Hematopoietic multipotent progenitor cell treated with erythropoietin and hydrocortisone succinate and interleukin-3 and kit ligand, for 8 days (in vitro differentiated cells): ENCODE data around the gene TCF4.
"Not testable (repeated sequence)": the region's sequence is repeated elsewhere in the genome, so short reads cannot be mapped to it uniquely, and the experiment has no call there.

ENCODE experiments used
- DNase-seq: peaks from one replicate; pipeline ENCODE4 v3.0.0-alpha.2; 2015

Gene TCF4

GRCh38 chr18:55500316-55501086 lies 87.5 kb downstream of the TCF4 start:
- no peak for DNase-seq

DNA sequence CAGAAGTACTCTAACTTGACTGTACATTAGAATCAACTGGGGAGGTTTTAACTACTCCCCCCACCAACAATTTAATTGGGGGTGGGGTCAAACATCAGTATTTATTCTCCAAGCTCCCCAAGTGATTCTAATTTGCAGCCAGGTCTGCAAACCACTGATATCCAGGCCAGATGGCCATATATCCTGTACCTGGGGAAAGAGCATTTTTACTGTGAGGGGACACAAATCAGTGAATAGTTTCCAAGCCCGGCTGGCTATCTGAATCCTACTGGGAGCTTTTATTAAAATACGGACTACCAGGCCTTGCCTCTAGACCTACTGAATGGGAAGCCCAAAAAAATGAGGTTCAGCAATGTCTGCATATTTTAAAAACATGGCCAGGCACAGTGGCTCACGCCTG lies 88.5 kb downstream of the TCF4 start:
- no peak for DNase-seq

GRCh38 chr18:55497825-55498403 lies 90.1 kb downstream of the TCF4 start:
- no peak for DNase-seq

DNA sequence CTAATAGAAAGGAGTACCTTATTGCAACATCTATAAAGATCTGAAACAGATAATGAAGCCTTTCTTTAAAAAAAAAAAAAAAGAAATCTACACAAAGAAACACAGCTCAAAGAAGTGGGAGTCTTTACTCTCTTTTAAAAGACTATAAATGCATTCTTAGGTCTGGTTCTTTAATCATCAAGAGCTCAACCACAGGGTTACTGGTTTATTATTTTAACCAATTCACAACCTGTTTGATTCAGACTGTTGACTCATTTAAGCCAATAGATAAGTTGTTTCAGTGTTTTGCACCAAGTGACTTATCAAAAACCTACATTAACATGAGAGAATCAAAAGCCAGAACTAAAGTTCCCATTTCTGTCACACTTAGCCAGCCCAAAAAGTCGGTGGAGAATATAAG lies 93.1 kb downstream of the TCF4 start:
- DNase-seq: no peak

- DNase-seq: no peak
These were observed 93.6 kb downstream of the TCF4 start for GRCh38 chr18:55494441-55494840.

GRCh38 chr18:55491616-55492015 lies 96.4 kb downstream of the TCF4 start:
- no peak for DNase-seq

DNA sequence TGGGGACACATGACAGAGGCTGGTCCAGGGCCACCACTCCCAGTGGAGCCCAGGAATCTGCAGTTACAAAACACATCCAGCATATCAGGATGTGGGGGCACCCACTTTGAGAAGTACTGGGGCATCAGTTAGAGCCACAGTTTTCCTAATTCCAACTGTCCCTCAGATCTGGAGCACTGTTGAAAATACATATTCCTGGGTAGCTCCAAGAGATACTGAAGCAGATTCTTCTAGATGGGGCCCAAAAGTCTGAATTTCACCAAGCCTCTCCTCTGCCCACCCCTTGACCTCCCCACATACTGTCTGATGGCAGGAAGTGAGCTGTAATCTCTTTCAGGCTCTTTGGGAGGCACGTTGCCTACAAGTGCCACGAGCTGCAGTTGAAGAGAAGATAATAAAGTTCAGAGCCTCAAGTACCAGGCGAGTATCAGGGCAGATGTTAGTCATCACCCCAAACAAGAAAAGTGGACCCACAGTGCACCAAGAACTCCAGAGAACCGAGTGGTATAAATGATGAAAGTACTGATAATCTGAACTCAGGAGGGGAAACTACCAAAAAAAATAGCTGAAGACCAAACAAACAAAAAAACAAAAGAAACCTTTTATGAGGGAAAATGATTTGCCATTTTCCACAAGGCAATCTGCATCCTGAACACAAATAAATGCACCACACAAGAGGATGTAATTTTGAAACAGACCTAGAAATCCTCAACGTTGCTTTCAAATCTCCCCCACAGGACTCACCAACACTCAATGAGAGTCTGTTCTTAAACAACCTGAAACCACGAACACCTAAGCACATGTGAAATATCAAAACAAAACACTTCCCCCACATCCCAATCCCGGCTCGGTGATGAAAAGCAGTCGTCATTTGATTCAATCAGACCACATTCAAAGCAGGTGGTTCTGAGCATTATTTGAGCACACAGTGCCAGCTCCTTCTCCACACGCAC lies 98.7 kb downstream of the TCF4 start:
- peak; percentile 60 for DNase-seq

DNA sequence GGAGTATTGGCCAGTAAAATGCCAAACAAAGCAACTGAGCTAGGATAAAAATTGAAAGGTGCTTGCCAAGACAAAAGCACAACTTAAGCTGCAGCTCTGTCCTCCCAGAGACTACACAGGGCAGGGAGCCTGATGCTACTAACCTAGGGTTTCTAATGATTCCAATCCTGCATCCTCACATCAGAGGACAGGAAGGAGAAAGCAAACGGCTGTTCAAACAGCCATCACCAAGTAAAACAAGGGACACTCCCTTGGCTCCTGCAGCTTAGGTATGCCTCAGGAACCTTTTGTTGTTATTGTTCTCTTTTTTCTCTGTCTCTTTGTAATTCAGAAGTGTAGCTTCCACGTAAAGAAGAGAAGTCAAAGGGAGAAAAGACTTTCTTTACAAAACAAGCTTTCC lies 99.5 kb downstream of the TCF4 start:
- no peak for DNase-seq

DNA sequence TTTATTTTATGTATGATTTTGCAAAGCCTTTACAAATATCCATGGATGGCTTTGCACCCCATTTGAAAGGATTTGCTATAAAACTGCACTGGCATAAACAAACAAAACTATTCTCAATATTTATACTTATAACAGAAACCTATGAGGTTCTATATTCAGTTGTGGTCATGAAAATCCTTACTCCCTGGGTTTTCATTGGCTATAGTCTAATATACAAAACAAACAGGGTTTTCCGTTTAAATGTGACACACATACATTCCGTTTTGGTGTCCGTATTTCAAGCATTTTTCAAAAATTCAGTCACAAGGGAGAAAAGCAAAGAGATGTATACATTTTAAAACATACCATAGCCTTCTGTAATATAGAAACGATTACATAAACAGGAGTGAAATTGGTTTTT lies 100.0 kb downstream of the TCF4 start:
- DNase-seq: no peak

DNA sequence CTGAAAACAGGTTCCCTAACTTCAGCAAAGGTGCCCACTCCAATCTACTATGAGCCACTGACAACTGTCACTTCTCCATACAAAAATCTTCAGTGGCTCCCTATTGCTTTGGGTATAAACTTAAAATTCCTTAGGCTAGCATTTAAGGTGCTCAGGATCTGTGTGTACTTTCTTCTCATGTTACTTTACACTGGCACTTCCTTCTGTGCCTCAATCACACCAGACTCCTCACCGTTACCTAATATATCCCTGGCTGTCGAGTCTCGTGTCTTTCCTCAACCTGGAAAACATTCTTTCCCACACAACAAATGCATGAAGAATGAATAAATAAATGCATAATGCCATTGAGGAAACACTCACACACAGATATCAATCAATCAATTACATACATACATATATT lies 101.1 kb downstream of the TCF4 start:
- no peak for DNase-seq

- no peak for DNase-seq
These were observed 102.3 kb downstream of the TCF4 start for GRCh38 chr18:55485666-55486065.

DNA sequence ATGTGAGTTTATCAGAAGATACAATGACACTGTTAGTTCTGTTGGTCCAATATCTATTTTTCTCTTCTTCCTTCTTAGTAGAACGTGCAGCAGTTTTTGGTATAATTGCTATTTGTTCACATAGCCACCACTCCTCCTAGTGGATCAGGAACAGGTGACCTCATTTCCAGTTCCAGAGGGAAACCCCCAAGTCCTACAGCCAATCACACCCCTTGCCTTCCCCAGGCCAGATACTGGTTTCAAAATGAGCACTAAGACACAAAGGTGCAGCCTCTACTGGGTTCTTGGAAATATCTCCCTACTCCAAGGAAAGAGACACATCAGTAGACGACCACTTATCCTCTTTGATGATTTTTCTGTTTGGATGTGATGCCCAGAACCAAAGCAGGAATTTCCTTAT lies 103.2 kb downstream of the TCF4 start:
- no peak for DNase-seq

- DNase-seq: no peak
These were observed 104.6 kb downstream of the TCF4 start for GRCh38 chr18:55483266-55483871.

DNA sequence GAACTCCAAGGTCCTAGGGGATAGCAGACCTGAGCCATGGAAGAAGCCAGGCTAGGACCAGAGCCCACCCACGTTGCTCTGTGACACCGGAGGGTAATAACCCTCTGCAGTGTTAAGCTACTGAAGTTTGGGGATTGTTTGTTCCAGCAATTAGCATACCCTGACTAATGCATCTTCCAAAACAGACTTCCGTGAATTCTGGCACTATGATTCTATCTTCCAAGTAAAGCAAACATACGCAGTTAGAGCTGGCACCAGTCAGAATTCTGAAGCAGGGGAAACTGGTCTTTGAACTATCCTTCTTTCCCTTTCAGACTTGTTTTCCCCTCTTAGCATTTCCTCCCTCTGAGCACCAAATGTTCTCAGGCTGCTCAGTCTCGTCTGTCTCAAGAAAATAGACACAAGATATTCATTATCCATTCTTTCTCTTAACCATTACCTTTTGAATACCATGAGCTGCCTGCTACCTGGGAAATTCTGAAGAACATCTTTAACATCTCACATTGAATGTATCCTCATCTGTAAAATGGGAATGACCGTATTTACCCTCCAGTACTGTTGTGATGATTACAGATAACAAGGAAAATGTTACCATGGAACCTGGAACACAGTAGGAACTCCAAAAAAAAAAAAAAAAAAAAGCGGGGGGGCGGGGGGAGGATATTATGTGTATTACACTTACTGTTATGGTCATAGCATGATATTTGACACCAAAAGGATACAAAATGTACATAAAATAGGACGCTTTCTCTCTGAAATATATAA lies 108.2 kb downstream of the TCF4 start:
- no peak for DNase-seq

DNA sequence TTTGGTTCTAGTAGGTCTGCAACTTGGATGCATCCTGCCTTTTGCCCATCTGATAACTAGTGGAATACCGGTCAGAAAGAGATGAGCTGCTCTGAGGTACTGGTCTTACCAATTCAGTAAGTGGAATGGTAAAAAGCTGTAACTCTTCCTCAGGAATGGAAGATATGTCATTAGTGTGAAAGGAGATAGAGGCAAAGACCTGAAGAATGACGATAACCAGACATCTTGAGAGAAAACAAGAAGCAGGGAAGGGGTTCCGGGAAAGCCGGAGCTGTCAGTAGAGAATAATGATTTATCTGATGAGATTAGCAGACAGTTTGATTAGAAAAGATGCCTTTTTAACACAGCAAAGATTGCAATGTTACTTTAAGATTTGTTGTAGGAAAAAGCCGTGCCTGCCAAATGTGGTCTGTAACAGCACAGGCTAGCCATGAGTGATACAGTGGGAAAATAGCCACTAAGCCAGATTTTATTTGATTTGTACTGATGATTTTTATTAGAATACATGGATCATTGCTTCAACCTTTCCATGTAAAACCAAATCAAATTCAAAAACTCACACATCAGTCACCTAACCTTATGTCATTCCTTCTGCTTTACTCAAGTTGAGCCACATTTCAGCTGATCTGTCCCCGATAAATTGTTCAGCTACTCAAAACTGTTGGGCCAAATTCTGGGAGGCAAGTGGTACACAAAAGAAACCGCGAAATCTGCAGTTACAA lies 110.0 kb downstream of the TCF4 start:
- peak; percentile 23 for DNase-seq

DNA sequence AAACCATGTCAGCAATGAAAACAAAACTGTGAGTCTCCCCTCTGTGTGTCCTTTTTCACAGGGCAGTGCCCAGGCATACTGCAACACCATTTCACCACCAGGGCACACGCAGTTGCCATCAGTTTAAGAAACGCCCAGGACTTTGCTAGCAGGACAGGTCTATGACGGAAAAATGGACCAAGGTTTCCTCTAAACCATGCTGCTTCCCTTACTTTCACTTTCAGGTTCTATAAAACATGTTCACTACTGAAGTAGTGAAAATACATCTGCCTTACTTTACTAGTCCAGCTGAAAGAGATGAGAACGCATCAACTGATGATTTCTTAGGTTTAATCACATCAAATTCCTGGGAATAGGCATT lies 110.5 kb downstream of the TCF4 start:
- peak; percentile 62 for DNase-seq

DNA sequence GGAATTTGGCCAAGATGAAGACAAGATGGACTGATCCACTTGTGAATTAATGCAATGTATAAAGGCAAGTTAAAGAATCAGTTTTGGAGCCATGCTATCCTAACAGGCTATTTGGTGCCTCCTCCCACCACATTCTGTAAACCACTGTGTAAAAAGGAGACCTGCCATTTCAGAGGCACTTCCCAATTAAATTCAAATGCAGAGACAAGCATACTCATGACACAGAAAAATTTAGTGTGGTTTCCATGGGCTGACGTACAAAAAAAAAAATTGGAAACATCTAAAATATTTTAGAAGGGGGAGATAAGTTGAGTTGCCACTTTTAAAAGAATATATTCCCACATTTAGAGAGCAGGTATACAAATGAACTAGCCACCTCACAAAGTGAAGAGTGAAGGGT lies 112.1 kb downstream of the TCF4 start:
- no peak for DNase-seq

GRCh38 chr18:55475467-55475866 lies 112.5 kb downstream of the TCF4 start:
- DNase-seq: no peak

DNA sequence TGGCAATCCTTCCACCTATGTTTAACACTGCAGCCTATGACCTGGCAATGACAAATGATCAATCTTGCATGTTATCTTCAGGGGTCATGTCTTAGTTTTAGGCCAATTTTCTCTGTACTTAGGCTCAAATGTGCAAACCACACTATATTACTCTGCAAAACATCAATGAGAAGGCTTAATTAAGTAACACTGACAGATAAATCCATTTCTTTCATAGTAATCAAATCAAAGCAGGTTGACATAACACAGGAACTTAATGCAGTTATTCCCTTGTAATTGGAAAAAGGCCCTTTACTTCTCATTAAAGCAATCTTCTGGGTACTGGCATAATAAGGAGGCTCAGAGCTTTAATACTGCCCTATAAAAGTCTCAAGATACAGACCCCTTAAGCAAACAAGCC lies 114.4 kb downstream of the TCF4 start:
- DNase-seq: no peak

GRCh38 chr18:55473058-55473457 lies 114.9 kb downstream of the TCF4 start:
- DNase-seq: no peak

GRCh38 chr18:55470826-55471225 lies 117.2 kb downstream of the TCF4 start:
- DNase-seq: no peak

DNA sequence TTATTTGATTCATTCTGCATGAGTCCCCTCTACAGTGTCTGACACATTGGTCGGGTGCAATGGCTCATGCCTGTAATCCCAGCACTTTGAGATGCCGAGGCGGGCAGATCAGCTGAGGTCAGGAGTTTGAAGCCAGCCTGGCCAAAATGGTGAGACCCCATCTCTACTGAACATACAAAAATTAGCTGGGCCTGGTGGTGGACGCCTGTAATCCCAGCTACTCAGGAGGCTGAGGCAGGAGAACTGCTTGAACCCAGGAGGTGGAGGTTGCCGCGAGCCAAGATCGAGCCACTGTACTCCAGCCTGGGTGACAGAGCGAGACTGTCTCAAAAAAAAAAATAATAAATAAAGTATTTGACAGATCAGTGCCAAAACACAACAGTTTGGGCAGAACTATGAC lies 118.9 kb downstream of the TCF4 start:
- DNase-seq: not testable (repeated sequence)
